CD4-positive, alpha-beta memory T cell (primary cell): ENCODE measurements around the gene LRRC43. TPM values are rescaled to one million over a fixed set of nuclear protein-coding genes. Genes with fewer than 3 reads are reported as not detected.
A peak's percentile ranks its signal among the peaks of the same experiment; 100 is the strongest.

Experiments
- CTCF ChIA-PET: fragments of 350-600 bp; sonication (Branson Sonifier 250); formaldehyde crosslinking; loops from one replicate; lab custom pipeline; 2021; ENCODE audit warnings: inconsistent platforms; ENCODE audit not compliant: partially characterized antibody; lab: Charles Lee
- POLR2A ChIA-PET: fragments of 350-600 bp; sonication (Branson Sonifier 250); formaldehyde crosslinking; loops from one replicate; lab custom pipeline; 2021; ENCODE audit not compliant: partially characterized antibody; lab: Charles Lee
- DNase-seq, 5 donors: peaks; one replicate each; pipeline versions ENCODE4 v3.0.0 to v3.0.0-alpha.2; 2020 to 2022; ENCODE audit warnings: mixed read lengths in 1 of 5
- H3K27ac ChIP-seq: one replicate; pipeline ENCODE4 v1.7.0; 2013; ENCODE audit warnings: low read depth, low read length
- H3K27me3 ChIP-seq: 2 replicates; pipeline ENCODE4 v1.7.0; 2013; ENCODE audit warnings: mild to moderate bottlenecking, low read length, moderate library complexity; ENCODE audit not compliant: insufficient read depth
- H3K36me3 ChIP-seq: 2 replicates; pipeline ENCODE4 v1.7.0; 2013; ENCODE audit warnings: mild to moderate bottlenecking, low read length, moderate library complexity; ENCODE audit not compliant: insufficient read depth
- H3K4me1 ChIP-seq: 2 replicates; pipeline ENCODE4 v1.7.0; 2013; ENCODE audit warnings: mild to moderate bottlenecking, low read length, moderate library complexity; ENCODE audit not compliant: insufficient read depth
- H3K4me3 ChIP-seq, 2 donors: one replicate each; pipeline ENCODE4 v1.7.0; 2013; ENCODE audit warnings: low read length in 2 of 2, mild to moderate bottlenecking in 1 of 2
- H3K9me3 ChIP-seq, 2 donors: one replicate each; pipeline ENCODE4 v1.7.0; 2013; ENCODE audit warnings: low read length in 2 of 2, control low read depth in 1 of 2; ENCODE audit not compliant: control insufficient read depth in 1 of 2
- H3K27ac Mint-ChIP-seq, 7 donors: one replicate each; pipeline ENCODE4 v1.8.0; 2020 to 2021; ENCODE audit warnings: mixed read lengths in 7 of 7, mild to moderate bottlenecking in 6 of 7, inconsistent platforms in 3 of 7, moderate library complexity in 3 of 7
- H3K27me3 Mint-ChIP-seq, 2 donors: one replicate each; pipeline ENCODE4 v1.8.0; 2020 to 2021; ENCODE audit warnings: mixed read lengths in 2 of 2
- H3K36me3 Mint-ChIP-seq, 2 donors: one replicate each; pipeline ENCODE4 v1.8.0; 2020 to 2021; ENCODE audit warnings: mixed read lengths in 2 of 2, inconsistent platforms in 1 of 2, mild to moderate bottlenecking in 1 of 2
- H3K4me1 Mint-ChIP-seq, 4 donors: one replicate each; pipeline ENCODE4 v1.8.0; 2020 to 2021; ENCODE audit warnings: mixed read lengths in 4 of 4, mild to moderate bottlenecking in 1 of 4
- H3K4me3 Mint-ChIP-seq, 8 donors: one replicate each; pipeline ENCODE4 v1.8.0; 2020 to 2021; ENCODE audit warnings: mixed read lengths in 8 of 8, mild to moderate bottlenecking in 7 of 8, moderate library complexity in 6 of 8, inconsistent platforms in 3 of 8
- H3K9me3 Mint-ChIP-seq, 8 donors: one replicate each; pipeline ENCODE4 v1.8.0; 2020 to 2021; ENCODE audit warnings: mixed read lengths in 8 of 8, mild to moderate bottlenecking in 5 of 8, inconsistent platforms in 3 of 8, moderate library complexity in 1 of 8
- intact Hi-C: fragments of 100-400 bp; cut with micrococcal nuclease; formaldehyde crosslinking; loops from one replicate; pipeline ENCODE4 v1.15.1; 2023
- polyA plus RNA-seq, 2 donors: library from polyadenylated mRNA; unstranded; fragments of 300-500 nt; fragmentation: Illumina TruSeq; gene quantifications; one replicate each; pipeline ENCODE4 v1.2.3, GENCODE V29; 2021
- total RNA-seq, 2 experiments: library from RNA; stranded (reverse); gene quantifications; one replicate each; pipeline ENCODE4 v1.2.3, GENCODE V29; 2021

The LRRC43 gene
- total and polyA plus RNA-seq, 4 experiments from 2014 or later, result not detected

DNA sequence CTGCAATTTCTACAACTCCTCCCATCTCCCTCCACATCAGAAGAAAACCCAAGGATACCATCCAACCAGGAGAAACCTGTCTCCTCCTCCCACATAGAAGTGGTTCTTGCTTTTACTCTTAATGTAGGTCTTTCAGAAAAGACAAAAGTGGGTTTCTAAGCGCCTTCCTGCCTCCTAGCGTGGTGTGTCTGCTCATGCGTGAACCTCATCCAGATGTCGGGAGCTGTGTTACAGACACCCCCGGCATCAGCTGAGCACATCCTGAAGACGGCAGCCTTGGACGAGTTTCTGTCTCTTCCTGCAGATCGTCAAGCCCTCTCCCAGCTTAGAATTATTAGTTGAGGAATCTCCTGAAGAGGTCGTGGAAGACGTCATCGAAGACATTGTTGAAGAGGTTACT is 9.5 kb downstream of the LRRC43 start:
- Histone ChIP-seq H3K4me1 (no peaks in the 10 kb centered on the region), H3K27me3 (no peaks in the 10 kb centered on the region), H3K4me3 (no peak overlapping the region), H3K27ac (no peak overlapping the region), H3K36me3 (no peaks in the 10 kb centered on the region), H3K9me3 (no peaks in the 10 kb centered on the region)
- intact Hi-C loops, result no loop called here
- POLR2A ChIA-PET, result no interaction called here
- Mint-ChIP-seq H3K36me3 (peaks cover 0 to 6% of the 10 kb centered on the region in 2 donors), H3K27me3 (peaks cover 4 to 8% of the 10 kb centered on the region in 2 donors), H3K4me1 (peaks cover 0 to 8% (median 1%) of the 10 kb centered on the region in 4 donors), H3K4me3 (no peak overlapping the region), H3K9me3 (peaks cover 0 to 11% (median 5%) of the 10 kb centered on the region in 8 donors), H3K27ac (no peak overlapping the region)
- CTCF ChIA-PET, result interaction anchor here (0.8 to 2.5 kb wide), 3 partner anchors 13 to 138 kb away, joined by 3 to 14 read pairs (median 3); no protein-coding TSS in a partner anchor
- no peak for DNase-seq

- H3K27ac Mint-ChIP-seq, result no peak overlapping the region
- Histone ChIP-seq H3K4me1 (no peaks in the 10 kb centered on the region), H3K9me3 (no peaks in the 10 kb centered on the region), H3K36me3 (no peaks in the 10 kb centered on the region), H3K27ac (no peak overlapping the region), H3K27me3 (no peaks in the 10 kb centered on the region), H3K4me3 (no peak overlapping the region)
- CTCF ChIA-PET, result interaction anchor here (1.8 kb wide), 1 partner anchor 10 kb away, joined by 4 read pairs; no protein-coding TSS in a partner anchor
- intact Hi-C loops, result no loop called here
- peaks cover 0 to 11% (median 5%) of the 10 kb centered on the region in 8 donors for H3K9me3 Mint-ChIP-seq
- peaks cover 9 to 16% of the 10 kb centered on the region in 2 donors for H3K27me3 Mint-ChIP-seq
- POLR2A ChIA-PET, result no interaction called here
- DNase-seq, result no peak
- H3K4me1 Mint-ChIP-seq, result peaks cover 0 to 11% (median 2%) of the 10 kb centered on the region in 4 donors
- H3K4me3 Mint-ChIP-seq, result peak overlapping the region in 1 of 8 donors; percentile 21
- H3K36me3 Mint-ChIP-seq, result peaks cover 0 to 6% of the 10 kb centered on the region in 2 donors
Observed at GRCh38 chr12:122194804-122195203, 11.9 kb downstream of the LRRC43 start.

DNA sequence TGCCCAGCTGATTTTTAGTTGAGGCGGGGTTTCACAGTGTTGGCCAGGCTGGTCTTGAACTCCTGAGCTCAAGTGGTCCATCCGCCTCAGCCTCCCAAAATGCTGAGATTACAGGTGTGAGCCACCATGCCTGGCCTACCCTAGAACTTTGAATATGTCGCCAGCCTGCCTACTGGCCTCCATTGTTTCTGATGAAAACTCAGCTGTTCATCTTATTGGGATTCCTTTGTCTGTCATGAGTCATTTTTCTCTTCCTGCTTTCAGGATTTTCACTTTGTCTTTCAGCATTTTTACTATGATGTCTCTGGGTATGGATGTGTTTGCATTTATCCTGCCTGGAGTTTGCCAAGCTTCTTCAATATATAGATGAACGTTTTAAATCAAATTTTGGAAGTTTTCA is 12.5 kb downstream of the LRRC43 start:
- Histone ChIP-seq H3K27ac (no peak overlapping the region), H3K27me3 (no peaks in the 10 kb centered on the region), H3K9me3 (no peaks in the 10 kb centered on the region), H3K4me1 (no peaks in the 10 kb centered on the region), H3K36me3 (no peaks in the 10 kb centered on the region), H3K4me3 (no peak overlapping the region)
- POLR2A ChIA-PET, result interaction anchor here (1.2 kb wide), 1 partner anchor 9 kb away, joined by 3 read pairs; no protein-coding TSS in a partner anchor
- DNase-seq, result no peak
- H3K27ac Mint-ChIP-seq, result no peak overlapping the region
- H3K4me3 Mint-ChIP-seq, result no peak overlapping the region
- CTCF ChIA-PET, result interaction anchor here (1.8 kb wide), 1 partner anchor 9 kb away, joined by 4 read pairs; no protein-coding TSS in a partner anchor
- H3K27me3 Mint-ChIP-seq, result peaks cover 9 to 17% of the 10 kb centered on the region in 2 donors
- H3K4me1 Mint-ChIP-seq, result peaks cover 0 to 11% (median 2%) of the 10 kb centered on the region in 4 donors
- H3K36me3 Mint-ChIP-seq, result peaks cover 0 to 6% of the 10 kb centered on the region in 2 donors
- intact Hi-C loops, result no loop called here
- H3K9me3 Mint-ChIP-seq, result peaks cover 0 to 11% (median 5%) of the 10 kb centered on the region in 8 donors

DNA sequence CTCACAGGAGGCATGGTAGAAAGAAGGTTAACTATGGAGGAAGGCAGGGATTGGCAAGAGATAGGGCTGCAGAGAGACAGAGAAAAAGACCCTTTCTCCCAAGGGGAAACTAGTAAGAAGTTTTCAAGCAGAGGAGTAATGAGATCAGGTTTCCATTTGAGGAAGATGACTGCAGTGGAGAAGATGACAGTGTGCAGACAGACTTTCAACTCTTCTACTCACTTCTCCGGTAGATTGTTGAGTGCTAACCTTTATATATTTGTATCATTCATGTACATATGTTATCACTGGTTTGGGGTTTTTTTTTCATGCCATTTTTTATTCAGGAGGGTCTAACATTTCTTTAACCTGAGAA is 14.7 kb downstream of the LRRC43 start:
- peaks cover 1 to 7% (median 2%) of the 10 kb centered on the region in 4 donors for H3K4me1 Mint-ChIP-seq
- Histone ChIP-seq H3K4me3 (no peak overlapping the region), H3K27ac (no peak overlapping the region), H3K4me1 (peaks cover 3% of the 10 kb centered on the region), H3K27me3 (no peaks in the 10 kb centered on the region), H3K9me3 (no peaks in the 10 kb centered on the region), H3K36me3 (no peaks in the 10 kb centered on the region)
- ChIA-PET POLR2A (no interaction called here), CTCF (no interaction called here)
- peak overlapping the region in 1 of 7 donors; percentile 9 for H3K27ac Mint-ChIP-seq
- H3K4me3 Mint-ChIP-seq, result peak overlapping the region in 2 of 8 donors; percentile 0 to 25
- H3K27me3 Mint-ChIP-seq, result peaks cover 7 to 17% of the 10 kb centered on the region in 2 donors
- no peak for DNase-seq
- peaks cover 0 to 11% (median 5%) of the 10 kb centered on the region in 8 donors for H3K9me3 Mint-ChIP-seq
- peaks cover 0 to 6% of the 10 kb centered on the region in 2 donors for H3K36me3 Mint-ChIP-seq
- intact Hi-C loops, result no loop called here

DNA sequence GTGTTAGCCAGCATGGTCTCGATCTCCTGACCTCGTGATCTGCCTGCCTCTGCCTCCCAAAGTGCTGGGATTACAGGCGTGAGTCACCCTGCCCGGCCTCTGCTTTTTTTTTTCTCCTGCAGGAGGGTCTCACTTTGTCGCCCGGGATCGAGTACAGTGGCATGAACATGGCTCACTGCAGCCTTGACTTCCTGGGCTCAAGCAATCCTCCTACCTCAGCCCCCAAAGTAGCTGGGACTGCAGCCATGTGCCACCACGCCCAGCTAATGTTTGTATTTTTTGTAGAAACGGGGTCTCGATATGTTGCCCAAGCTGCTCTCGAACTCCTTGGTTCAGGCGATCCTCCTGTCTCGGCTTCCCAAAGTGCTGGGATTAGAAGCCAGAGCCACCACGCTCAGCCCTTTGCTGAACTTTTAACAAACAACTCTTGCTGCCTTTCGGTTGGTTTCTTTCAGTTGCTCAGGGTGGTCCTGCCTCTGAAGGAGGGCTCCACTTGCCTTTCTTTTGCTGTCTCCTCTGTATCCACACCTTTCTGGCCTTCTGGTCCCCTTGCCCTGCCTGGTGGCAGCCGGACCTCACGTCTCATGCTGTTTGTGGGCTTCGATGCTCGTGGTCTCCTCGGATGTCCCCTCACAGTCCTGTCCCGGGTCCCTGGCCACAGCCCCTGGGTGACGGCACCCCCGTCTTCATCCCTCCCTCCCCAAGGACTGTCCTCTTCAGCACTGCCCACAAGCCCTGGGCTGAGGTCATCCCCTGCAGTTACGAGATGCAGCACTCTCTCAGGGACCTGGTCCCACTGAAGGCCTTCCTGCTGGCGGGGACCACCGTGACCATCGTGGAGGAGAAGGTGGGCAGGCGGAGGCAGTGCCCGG is 16.8 kb downstream of the LRRC43 start:
- H3K36me3 Mint-ChIP-seq, result peaks cover 0 to 6% of the 10 kb centered on the region in 2 donors
- H3K36me3 ChIP-seq, result no peaks in the 10 kb centered on the region
- peaks cover 0 to 11% (median 5%) of the 10 kb centered on the region in 8 donors for H3K9me3 Mint-ChIP-seq
- H3K27ac Mint-ChIP-seq, result peak overlapping the region in 1 of 7 donors; percentile 73
- CTCF ChIA-PET, result no interaction called here
- H3K27me3 Mint-ChIP-seq, result peaks cover 7 to 17% of the 10 kb centered on the region in 2 donors
- H3K27ac ChIP-seq, result no peak overlapping the region
- H3K4me1 ChIP-seq, result peaks cover 9% of the 10 kb centered on the region
- no peaks in the 10 kb centered on the region for H3K9me3 ChIP-seq
- intact Hi-C loops, result no loop called here
- peaks cover 2 to 15% (median 10%) of the 10 kb centered on the region in 4 donors for H3K4me1 Mint-ChIP-seq
- no peak overlapping the region for H3K4me3 Mint-ChIP-seq
- no peak for DNase-seq
- H3K27me3 ChIP-seq, result no peaks in the 10 kb centered on the region
- POLR2A ChIA-PET, result no interaction called here
- H3K4me3 ChIP-seq, result no peak overlapping the region

DNA sequence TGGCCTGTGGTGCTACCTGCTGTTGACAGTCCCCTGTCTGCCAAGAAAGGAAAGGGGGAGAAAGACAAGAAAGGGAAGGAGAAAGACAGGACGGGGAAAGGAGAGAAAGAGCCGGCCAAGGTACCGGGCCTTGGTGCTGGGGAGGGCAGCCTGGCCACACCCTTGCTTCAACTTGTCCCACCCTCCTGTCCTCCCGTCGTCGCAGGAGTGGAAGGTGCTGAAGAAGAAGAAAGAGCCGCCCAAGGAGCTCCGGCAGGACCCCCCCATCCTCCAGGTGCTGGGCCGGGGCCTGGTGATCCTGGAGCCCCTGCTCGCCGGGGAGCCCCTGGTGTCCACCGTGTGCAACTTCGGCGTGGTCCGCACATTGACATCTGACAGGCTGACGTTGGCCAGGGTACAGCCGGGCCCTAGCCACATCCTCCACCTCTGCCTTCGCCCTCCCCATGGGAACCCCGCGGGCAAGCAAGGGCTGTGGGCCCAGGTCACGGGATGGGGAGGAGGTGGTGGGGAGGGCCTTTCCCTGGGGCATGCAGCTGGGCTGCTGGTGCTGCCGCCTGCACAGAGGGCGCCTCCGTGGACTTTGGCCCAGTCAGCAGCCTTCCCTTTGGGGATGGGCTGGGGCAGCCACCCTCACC is 17.7 kb downstream of the LRRC43 start:
- H3K27ac Mint-ChIP-seq, result no peak overlapping the region
- DNase-seq, result no peak

GRCh38 chr12:122201381-122201780 is 18.5 kb downstream of the LRRC43 start:
- intact Hi-C loops, result no loop called here
- Mint-ChIP-seq H3K36me3 (peaks cover 0 to 2% of the 10 kb centered on the region in 2 donors), H3K27me3 (peaks cover 7 to 19% of the 10 kb centered on the region in 2 donors), H3K27ac (peak overlapping the region in 1 of 7 donors; percentile 25), H3K4me1 (peaks cover 7 to 21% (median 15%) of the 10 kb centered on the region in 4 donors), H3K9me3 (no peaks in the 10 kb centered on the region), H3K4me3 (peak overlapping the region in 3 of 8 donors; percentile 34 to 46 (median 41))
- POLR2A ChIA-PET, result no interaction called here
- Histone ChIP-seq H3K27ac (no peak overlapping the region), H3K4me1 (peaks cover 9% of the 10 kb centered on the region), H3K9me3 (no peaks in the 10 kb centered on the region), H3K36me3 (no peaks in the 10 kb centered on the region), H3K4me3 (no peak overlapping the region), H3K27me3 (no peaks in the 10 kb centered on the region)
- CTCF ChIA-PET, result no interaction called here
- no peak for DNase-seq

More for the DNA sequence above, 17.7 kb downstream of the LRRC43 start:
- Mint-ChIP-seq H3K4me3 (no peak overlapping the region), H3K36me3 (peaks cover 2% of the 10 kb centered on the region in 2 donors), H3K4me1 (peaks cover 7 to 21% (median 15%) of the 10 kb centered on the region in 4 donors), H3K27me3 (peaks cover 7 to 19% of the 10 kb centered on the region in 2 donors), H3K9me3 (peaks cover 0 to 3% (median 2%) of the 10 kb centered on the region in 8 donors)
- Histone ChIP-seq H3K4me3 (no peak overlapping the region), H3K36me3 (no peaks in the 10 kb centered on the region), H3K27ac (no peak overlapping the region), H3K4me1 (peaks cover 9% of the 10 kb centered on the region), H3K27me3 (no peaks in the 10 kb centered on the region), H3K9me3 (no peaks in the 10 kb centered on the region)
- ChIA-PET CTCF (no interaction called here), POLR2A (no interaction called here)
- intact Hi-C loops, result no loop called here
